H7 (cell line): ENCODE results near the gene FAM111A. TPM values are rescaled to one million over a fixed set of nuclear protein-coding genes. Genes with fewer than 3 reads are reported as not detected.
A peak's percentile ranks its signal among the peaks of the same experiment; 100 is the strongest.

Experiments used
- DNase-seq: peaks from one replicate; pipeline ENCODE4 v3.0.0; 2012
- H3K27me3 ChIP-seq: 2 replicates; pipeline ENCODE4 v1.6.0; 2011; ENCODE audit warnings: mild to moderate bottlenecking, low read length; ENCODE audit not compliant: control insufficient read depth, insufficient read depth
- H3K36me3 ChIP-seq: replicated peaks from 2 replicates; pipeline ENCODE4 v1.5.1; 2011; ENCODE audit warnings: low read length; ENCODE audit not compliant: control insufficient read depth, insufficient read depth
- H3K4me3 ChIP-seq: 2 replicates; pipeline ENCODE4 v1.5.1; 2011; ENCODE audit warnings: low read depth, mild to moderate bottlenecking, control low read depth, low read length, moderate library complexity; ENCODE audit not compliant: insufficient read depth
- total RNA-seq: library from RNA; depleted of rRNA; stranded (reverse); fragments of >200 nt; shearing (Covaris generic); gene quantifications from 2 replicates; pipeline ENCODE4 v1.2.3, GENCODE V29; 2014

Gene FAM111A
- total RNA-seq, 1 experiment from 2014 or later = 11.0 TPM

GRCh38 chr11:59180168-59180776 is 37.6 kb downstream of the FAM111A start:
- H3K4me3 ChIP-seq = no peak overlapping the region
- peaks cover 1% of the 10 kb centered on the region; the same call in 1 of the 2 replicates for H3K36me3 ChIP-seq
- DNase-seq = no peak
- no peaks in the 10 kb centered on the region for H3K27me3 ChIP-seq

- DNase-seq = no peak
- Histone ChIP-seq H3K36me3 (peaks cover 1% of the 10 kb centered on the region; the same call in 1 of the 2 replicates), H3K4me3 (no peak overlapping the region), H3K27me3 (no peaks in the 10 kb centered on the region)
Observed at GRCh38 chr11:59180907-59181306, 38.3 kb downstream of the FAM111A start.

GRCh38 chr11:59181746-59182456 is 39.2 kb downstream of the FAM111A start:
- H3K27me3 ChIP-seq = no peaks in the 10 kb centered on the region
- H3K36me3 ChIP-seq = peaks cover 1% of the 10 kb centered on the region; the same call in 1 of the 2 replicates
- DNase-seq = no peak
- no peak overlapping the region for H3K4me3 ChIP-seq

GRCh38 chr11:59182457-59183151 is 39.9 kb downstream of the FAM111A start:
- Histone ChIP-seq H3K36me3 (peaks cover 1% of the 10 kb centered on the region; the same call in 1 of the 2 replicates), H3K27me3 (no peaks in the 10 kb centered on the region), H3K4me3 (no peak overlapping the region)
- DNase-seq = peak; percentile 89

DNA sequence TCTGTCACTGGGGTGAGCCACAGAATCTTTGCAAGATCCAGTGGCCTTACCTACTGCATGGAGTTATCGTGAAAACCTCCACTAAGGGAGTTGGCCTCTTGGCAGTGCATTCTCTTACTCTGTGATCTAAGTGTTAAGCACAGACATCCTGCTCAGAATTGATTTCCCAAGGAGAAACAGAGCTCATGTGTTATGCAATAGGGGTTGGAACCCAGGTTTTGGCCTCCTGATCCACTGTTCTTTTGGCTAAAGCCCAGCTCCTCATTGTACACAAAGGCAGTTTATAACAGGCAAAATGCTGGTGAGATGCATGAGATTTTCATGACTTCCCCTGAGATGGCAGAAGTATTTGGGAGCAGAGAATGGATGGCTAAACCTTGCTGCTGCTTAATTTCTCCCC is 41.1 kb downstream of the FAM111A start:
- Histone ChIP-seq H3K27me3 (no peaks in the 10 kb centered on the region), H3K4me3 (no peak overlapping the region), H3K36me3 (peaks cover 1% of the 10 kb centered on the region; the same call in 1 of the 2 replicates)
- DNase-seq = no peak

GRCh38 chr11:59184691-59185339 is 42.2 kb downstream of the FAM111A start:
- peaks cover 4% of the 10 kb centered on the region; the same call in 1 of the 2 replicates for H3K36me3 ChIP-seq
- H3K4me3 ChIP-seq = no peak overlapping the region
- H3K27me3 ChIP-seq = no peaks in the 10 kb centered on the region
- peak; percentile 20 for DNase-seq

DNA sequence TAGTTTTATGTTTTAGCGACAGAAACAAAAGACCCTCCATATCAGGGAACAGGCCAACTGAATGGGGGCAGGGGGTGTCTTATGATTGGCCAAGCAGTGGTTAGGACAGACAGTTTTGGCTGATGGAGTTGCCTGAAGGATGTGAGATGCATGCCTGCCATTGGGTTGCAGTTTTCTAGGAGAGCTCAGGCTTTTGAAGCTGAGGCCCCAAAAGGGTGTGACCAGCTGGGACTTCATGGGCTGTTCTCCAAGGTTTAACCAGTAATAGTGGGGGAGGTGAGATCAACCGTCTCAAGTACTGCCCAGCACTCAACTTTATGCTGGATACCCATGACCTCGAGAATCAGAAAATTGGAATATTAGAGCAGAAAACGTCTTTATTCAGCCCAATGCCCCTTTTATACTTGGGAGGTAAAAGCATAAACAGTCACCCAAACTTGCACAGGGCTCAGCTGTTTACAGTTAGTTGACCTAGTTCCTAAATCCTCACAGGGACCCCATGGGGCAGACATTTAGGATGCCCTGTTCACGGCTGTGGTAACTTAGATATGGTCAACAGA is 42.8 kb downstream of the FAM111A start:
- peaks cover 4% of the 10 kb centered on the region; the same call in 1 of the 2 replicates for H3K36me3 ChIP-seq
- no peaks in the 10 kb centered on the region for H3K27me3 ChIP-seq
- no peak overlapping the region for H3K4me3 ChIP-seq
- DNase-seq = no peak

- Histone ChIP-seq H3K27me3 (no peaks in the 10 kb centered on the region), H3K4me3 (no peak overlapping the region), H3K36me3 (peaks cover 4% of the 10 kb centered on the region; the same call in 1 of the 2 replicates)
- DNase-seq = peak; percentile 80
Observed at GRCh38 chr11:59186130-59186594, 43.5 kb downstream of the FAM111A start.

DNA sequence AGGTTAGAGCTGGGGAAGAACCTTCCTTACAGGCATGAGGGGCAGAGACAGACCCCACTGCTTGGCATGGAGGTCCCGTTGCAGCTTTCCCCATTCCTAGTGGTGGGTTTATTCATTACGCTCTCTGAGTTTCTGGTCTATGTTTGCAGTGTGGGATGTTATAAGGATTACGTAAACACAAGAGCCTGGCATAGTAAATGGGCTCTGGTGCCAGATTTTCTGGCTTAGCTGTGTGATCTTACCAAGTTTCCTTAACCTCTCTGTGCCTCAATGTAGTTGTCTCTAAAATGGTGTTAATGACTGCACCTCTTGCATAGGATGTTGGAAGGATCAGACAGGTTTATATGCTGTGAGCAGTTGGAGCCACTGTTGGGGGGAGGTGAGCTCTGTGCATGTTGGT is 44.4 kb downstream of the FAM111A start:
- DNase-seq = no peak
- no peaks in the 10 kb centered on the region for H3K27me3 ChIP-seq
- H3K4me3 ChIP-seq = no peak overlapping the region
- H3K36me3 ChIP-seq = peaks cover 6% of the 10 kb centered on the region

DNA sequence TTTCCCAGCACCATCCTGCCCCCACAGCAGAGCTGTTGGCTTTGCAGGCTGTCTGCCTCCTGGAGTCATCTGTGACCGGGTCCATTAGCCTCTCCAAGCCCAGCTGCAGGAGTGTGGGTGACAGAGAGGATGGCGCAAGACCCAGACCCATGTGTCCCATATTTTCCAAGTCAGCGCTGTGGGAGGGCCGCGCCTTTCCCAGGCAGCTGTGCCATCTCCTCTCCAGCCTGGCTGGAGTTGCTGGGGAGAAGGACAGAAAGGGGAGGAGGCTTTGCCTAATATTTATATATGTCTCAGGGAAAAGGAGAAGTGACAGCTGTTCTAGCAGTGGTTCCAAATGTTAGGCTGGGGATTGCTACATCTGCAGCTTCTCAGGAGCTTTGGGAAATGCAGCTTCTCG is 44.9 kb downstream of the FAM111A start:
- Histone ChIP-seq H3K36me3 (peaks cover 6% of the 10 kb centered on the region), H3K4me3 (no peak overlapping the region), H3K27me3 (no peaks in the 10 kb centered on the region)
- DNase-seq = no peak

DNA sequence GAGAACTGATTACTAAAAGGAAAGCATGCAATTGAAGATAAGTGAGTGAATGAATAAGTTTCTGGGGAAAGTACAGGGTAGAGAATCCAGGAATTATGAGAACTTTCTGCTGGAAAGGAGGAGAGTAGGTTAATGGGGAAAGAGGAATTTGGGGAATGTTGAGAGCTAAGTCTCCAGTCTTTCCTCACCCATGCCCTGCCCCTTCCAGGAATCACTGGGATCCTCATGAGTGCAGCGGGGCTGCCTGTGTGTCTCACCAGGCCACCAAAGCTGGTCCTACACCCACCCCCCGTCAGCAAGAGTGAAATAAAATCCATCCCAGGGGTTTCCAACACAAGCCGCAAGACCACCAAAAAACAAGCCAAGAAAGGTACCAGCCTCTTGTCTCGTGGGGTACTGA is 46.3 kb downstream of the FAM111A start:
- no peak for DNase-seq
- peaks cover 6% of the 10 kb centered on the region for H3K36me3 ChIP-seq
- H3K4me3 ChIP-seq = no peak overlapping the region
- no peaks in the 10 kb centered on the region for H3K27me3 ChIP-seq

DNA sequence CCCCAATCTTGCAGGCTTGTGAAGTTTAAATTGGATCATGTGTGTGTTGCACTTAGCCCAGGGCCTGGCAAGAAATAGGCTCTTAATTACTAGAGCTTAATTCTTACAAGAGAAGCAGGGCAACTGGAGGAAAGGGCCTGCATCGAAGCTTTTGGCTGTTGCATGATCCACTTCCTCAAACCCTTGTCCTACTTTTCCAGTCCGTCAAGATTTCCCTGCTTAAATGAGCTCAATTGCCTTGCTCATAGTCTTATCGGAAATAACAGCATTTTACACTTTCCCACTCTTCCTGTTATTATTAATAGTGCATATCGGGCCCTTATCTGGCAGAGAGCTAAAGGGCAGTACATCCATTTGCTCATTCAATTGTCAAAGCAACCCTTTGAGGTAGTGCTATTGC is 47.3 kb downstream of the FAM111A start:
- Histone ChIP-seq H3K27me3 (no peaks in the 10 kb centered on the region), H3K4me3 (no peak overlapping the region), H3K36me3 (peaks cover 10% of the 10 kb centered on the region)
- DNase-seq = no peak

DNA sequence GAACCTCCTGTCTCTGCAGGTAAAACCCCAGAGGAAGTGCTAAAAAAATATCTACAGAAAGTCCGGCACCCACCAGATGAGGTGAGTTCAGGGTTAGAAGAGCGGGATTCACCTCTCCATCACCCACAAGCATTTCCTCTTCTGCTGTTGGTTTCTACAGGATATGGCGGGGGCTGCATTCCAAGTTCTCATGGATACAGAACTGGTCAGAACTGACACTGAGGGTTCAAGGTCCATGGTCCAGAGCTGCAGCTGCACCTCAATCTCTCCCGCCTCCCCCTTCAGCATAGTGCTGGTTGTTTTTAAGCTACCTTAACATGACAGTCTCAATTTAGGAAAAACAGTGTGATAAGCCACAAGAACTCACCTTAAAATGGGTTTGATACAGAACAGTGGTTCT is 48.4 kb downstream of the FAM111A start:
- no peaks in the 10 kb centered on the region for H3K27me3 ChIP-seq
- peaks cover 14% of the 10 kb centered on the region for H3K36me3 ChIP-seq
- H3K4me3 ChIP-seq = no peak overlapping the region
- DNase-seq = no peak

- Histone ChIP-seq H3K36me3 (peaks cover 16% of the 10 kb centered on the region), H3K27me3 (no peaks in the 10 kb centered on the region), H3K4me3 (no peak overlapping the region)
- DNase-seq = no peak
Observed at GRCh38 chr11:59191890-59192289, 49.2 kb downstream of the FAM111A start.
